Activated CD4-positive, alpha-beta memory T cell treated with anti-CD3 and anti-CD28 coated beads for 36 hours (primary cell): ENCODE measurements around the gene TSR3. TPM values are rescaled to one million over a fixed set of nuclear protein-coding genes. Genes with fewer than 3 reads are reported as not detected.

ENCODE experiments used
- CTCF ChIA-PET: fragments of 350-600 bp; sonication (Branson Sonifier 250); formaldehyde crosslinking; loops from one replicate; lab custom pipeline; 2021; ENCODE audit warnings: antibody characterized with exemption, inconsistent platforms; lab: Charles Lee
- POLR2A ChIA-PET: fragments of 350-600 bp; sonication (Branson Sonifier 250); formaldehyde crosslinking; loops from one replicate; lab custom pipeline; 2021; ENCODE audit warnings: antibody characterized with exemption; lab: Charles Lee
- DNase-seq: peaks from one replicate; pipeline ENCODE4 v3.0.0-alpha.2; 2020
- H3K27ac Mint-ChIP-seq: one replicate; pipeline ENCODE4 v1.8.0; 2021; ENCODE audit warnings: mixed read lengths
- H3K27me3 Mint-ChIP-seq: one replicate; pipeline ENCODE4 v1.8.0; 2021; ENCODE audit warnings: mixed read lengths
- H3K36me3 Mint-ChIP-seq: one replicate; pipeline ENCODE4 v1.8.0; 2021; ENCODE audit warnings: mixed read lengths
- H3K4me1 Mint-ChIP-seq: one replicate; pipeline ENCODE4 v1.8.0; 2021; ENCODE audit warnings: low read depth, mixed read lengths
- H3K4me3 Mint-ChIP-seq: one replicate; pipeline ENCODE4 v1.8.0; 2021; ENCODE audit warnings: mild to moderate bottlenecking, mixed read lengths
- H3K9me3 Mint-ChIP-seq: one replicate; pipeline ENCODE4 v1.8.0; 2021; ENCODE audit warnings: mixed read lengths
- intact Hi-C: fragments of 100-400 bp; cut with micrococcal nuclease; formaldehyde crosslinking; loops from one replicate; pipeline ENCODE4 v1.15.1; 2023
- total RNA-seq, 2 experiments: library from RNA; stranded (reverse); gene quantifications; one replicate each; pipeline ENCODE4 v1.2.3, GENCODE V29; 2021

Gene TSR3
- total RNA-seq, 2 experiments from 2014 or later: 59.6 to 60.8 TPM

- Mint-ChIP-seq H3K4me1 (peaks cover 20% of the 10 kb centered on the region), H3K27me3 (no peaks in the 10 kb centered on the region), H3K4me3 (no peak overlapping the region), H3K27ac (no peak overlapping the region), H3K9me3 (no peaks in the 10 kb centered on the region), H3K36me3 (peaks cover 6% of the 10 kb centered on the region)
- ChIA-PET CTCF (interaction anchor here (1.5 kb wide), 1 partner anchor 12 kb away, joined by 6 read pairs; no protein-coding TSS in a partner anchor), POLR2A (interaction anchor here (0.6 kb wide), 1 partner anchor 81 kb away, joined by 5 read pairs; no protein-coding TSS in a partner anchor)
- intact Hi-C loops: no loop called here
- DNase-seq: no peak
Measured at GRCh38 chr16:1375298-1375640, 23.6 kb upstream of the TSR3 start.

GRCh38 chr16:1374418-1375297, 23.0 kb upstream of the TSR3 start:
- CTCF ChIA-PET: interaction anchor here (1.5 kb wide), 1 partner anchor 11 kb away, joined by 6 read pairs; no protein-coding TSS in a partner anchor

GRCh38 chr16:1372292-1372950, 20.7 kb upstream of the TSR3 start:
- Mint-ChIP-seq H3K36me3 (peaks cover 3% of the 10 kb centered on the region), H3K27ac (no peak overlapping the region), H3K9me3 (no peaks in the 10 kb centered on the region), H3K4me3 (no peak overlapping the region), H3K27me3 (no peaks in the 10 kb centered on the region), H3K4me1 (no peaks in the 10 kb centered on the region)
- no peak for DNase-seq
- ChIA-PET POLR2A (no interaction called here), CTCF (no interaction called here)
- intact Hi-C loops: no loop called here

More at GRCh38 chr16:1374418-1375297, 23.0 kb upstream of the TSR3 start:
- Mint-ChIP-seq H3K9me3 (no peaks in the 10 kb centered on the region), H3K36me3 (peaks cover 6% of the 10 kb centered on the region), H3K27ac (no peak overlapping the region), H3K4me3 (no peak overlapping the region), H3K27me3 (no peaks in the 10 kb centered on the region), H3K4me1 (peaks cover 15% of the 10 kb centered on the region)
- intact Hi-C loops: no loop called here
- POLR2A ChIA-PET: no interaction called here
- DNase-seq: no peak

- DNase-seq: no peak
- H3K27ac Mint-ChIP-seq: no peak overlapping the region
- ChIA-PET POLR2A (no interaction called here), CTCF (interaction anchor here (3.5 kb wide), 1 partner anchor 7 kb away, joined by 11 read pairs; no protein-coding TSS in a partner anchor)
- H3K27me3 Mint-ChIP-seq: no peaks in the 10 kb centered on the region
- H3K4me3 Mint-ChIP-seq: no peak overlapping the region
- intact Hi-C loops: no loop called here
- peaks cover under 1% of the 10 kb centered on the region for H3K36me3 Mint-ChIP-seq
- H3K4me1 Mint-ChIP-seq: no peaks in the 10 kb centered on the region
- H3K9me3 Mint-ChIP-seq: no peaks in the 10 kb centered on the region
Measured at GRCh38 chr16:1371054-1371978, 19.6 kb upstream of the TSR3 start.

GRCh38 chr16:1367486-1368174, 16.0 kb upstream of the TSR3 start:
- Mint-ChIP-seq H3K27ac (no peak overlapping the region), H3K4me3 (no peak overlapping the region), H3K4me1 (peaks cover 6% of the 10 kb centered on the region), H3K27me3 (no peaks in the 10 kb centered on the region), H3K9me3 (no peaks in the 10 kb centered on the region), H3K36me3 (peaks cover 10% of the 10 kb centered on the region)
- CTCF ChIA-PET: no interaction called here
- POLR2A ChIA-PET: interaction anchor here (1.5 kb wide), 1 partner anchor 11 kb away, joined by 4 read pairs; no protein-coding TSS in a partner anchor
- no peak for DNase-seq
- intact Hi-C loops: no loop called here

GRCh38 chr16:1366712-1367299, 15.1 kb upstream of the TSR3 start:
- ChIA-PET CTCF (no interaction called here), POLR2A (interaction anchor here (1.5 kb wide), 1 partner anchor 12 kb away, joined by 4 read pairs; no protein-coding TSS in a partner anchor)
- H3K9me3 Mint-ChIP-seq: no peaks in the 10 kb centered on the region
- no peaks in the 10 kb centered on the region for H3K27me3 Mint-ChIP-seq
- H3K36me3 Mint-ChIP-seq: peaks cover 10% of the 10 kb centered on the region
- peaks cover 6% of the 10 kb centered on the region for H3K4me1 Mint-ChIP-seq
- no peak for DNase-seq
- intact Hi-C loops: no loop called here
- H3K4me3 Mint-ChIP-seq: no peak overlapping the region
- no peak overlapping the region for H3K27ac Mint-ChIP-seq

- no peaks in the 10 kb centered on the region for H3K9me3 Mint-ChIP-seq
- peaks cover 10% of the 10 kb centered on the region for H3K36me3 Mint-ChIP-seq
- H3K27me3 Mint-ChIP-seq: no peaks in the 10 kb centered on the region
- ChIA-PET CTCF (interaction anchor here (3.2 kb wide), 1 partner anchor 14 kb away, joined by 49 read pairs; no protein-coding TSS in a partner anchor), POLR2A (interaction anchor here (1.5 kb wide), 1 partner anchor 13 kb away, joined by 4 read pairs; no protein-coding TSS in a partner anchor)
- H3K4me3 Mint-ChIP-seq: no peak overlapping the region
- intact Hi-C loops: no loop called here
- no peak overlapping the region for H3K27ac Mint-ChIP-seq
- peaks cover 6% of the 10 kb centered on the region for H3K4me1 Mint-ChIP-seq
- DNase-seq: no peak
Measured at GRCh38 chr16:1366060-1366711, 14.5 kb upstream of the TSR3 start.

GRCh38 chr16:1364510-1364909, 12.8 kb upstream of the TSR3 start:
- H3K36me3 Mint-ChIP-seq: peaks cover 10% of the 10 kb centered on the region
- CTCF ChIA-PET: interaction anchor here (0.6 to 3.2 kb wide), 15 partner anchors 15 to 359 kb away, joined by 3 to 49 read pairs (median 4); partner anchors contain the start of genes BAIAP3, JPT2, MAPK8IP3 and TELO2
- peaks cover 6% of the 10 kb centered on the region for H3K4me1 Mint-ChIP-seq
- H3K27ac Mint-ChIP-seq: no peak overlapping the region
- H3K27me3 Mint-ChIP-seq: no peaks in the 10 kb centered on the region
- no peak for DNase-seq
- intact Hi-C loops: loop anchor here (5.0 kb wide), 1 partner anchor 48 kb away; the partner anchor contains the start of gene UNKL
- H3K9me3 Mint-ChIP-seq: no peaks in the 10 kb centered on the region
- no peak overlapping the region for H3K4me3 Mint-ChIP-seq
- POLR2A ChIA-PET: interaction anchor here (0.8 to 1.2 kb wide), 4 partner anchors 14 to 44 kb away, joined by 3 to 5 read pairs (median 4); no protein-coding TSS in a partner anchor

GRCh38 chr16:1363501-1364041, 11.9 kb upstream of the TSR3 start:
- Mint-ChIP-seq H3K9me3 (no peaks in the 10 kb centered on the region), H3K4me3 (no peak overlapping the region), H3K27ac (peak overlapping the region; percentile 60), H3K27me3 (no peaks in the 10 kb centered on the region), H3K36me3 (peaks cover 10% of the 10 kb centered on the region), H3K4me1 (peaks cover 6% of the 10 kb centered on the region)
- DNase-seq: peak; percentile 81
- POLR2A ChIA-PET: interaction anchor here (0.9 to 1.1 kb wide), 3 partner anchors 10 to 21 kb away, joined by 3 to 5 read pairs (median 3); no protein-coding TSS in a partner anchor
- CTCF ChIA-PET: interaction anchor here (0.6 to 3.2 kb wide), 29 partner anchors 10 to 474 kb away, joined by 3 to 49 read pairs (median 4); partner anchors contain the start of genes BAIAP3, GNPTG, JPT2 and MAPK8IP3
- intact Hi-C loops: loop anchor here (5.0 kb wide), 1 partner anchor 49 kb away; the partner anchor contains the start of gene UNKL
